ENCODE measurements around the gene KDM6A.

KDM6A gene

GRCh38 chrX:44931441-44931973 is 58.5 kb downstream of the KDM6A start:
- no peak for TF ChIP-seq CTCF (conservative IDR thresholded peaks at IDR 0.05; ENCODE audit: low read depth, low read length)
- Histone ChIP-seq H4K20me1 (ENCODE audit: insufficient read depth) (0 out of 2 replicates have a peak, but pooled peaks cover 4% of the 10 kb centered on the region), H3K4me2 (no peak overlapping the region), H3K27me3 (ENCODE audit: insufficient read depth, low read depth) (no peaks in the 10 kb centered on the region), H3K27ac (no peak overlapping the region), H3K9ac (no peak overlapping the region), H2AFZ (ENCODE audit: low read depth) (no peak overlapping the region), H3K4me3 (IDR thresholded peaks at IDR 0.05; ENCODE audit: insufficient read depth, low read depth, low read length) (no peak overlapping the region), H3K4me1 (ENCODE audit: low read depth, poor library complexity, severe bottlenecking) (no peaks in the 10 kb centered on the region), H3K36me3 (ENCODE audit: insufficient read depth) (no peaks in the 10 kb centered on the region), H3K79me2 (ENCODE audit: insufficient read depth, low read depth) (peaks cover 97% of the 10 kb centered on the region)

- H3K36me3 ChIP-seq (ENCODE audit: insufficient read depth): no peaks in the 10 kb centered on the region
- no peak overlapping the region for H3K4me2 ChIP-seq
- H3K27me3 ChIP-seq (ENCODE audit: insufficient read depth, low read depth): no peaks in the 10 kb centered on the region
- no peak overlapping the region for H3K27ac ChIP-seq
- H3K4me1 ChIP-seq (ENCODE audit: low read depth, poor library complexity, severe bottlenecking): peaks cover 6% of the 10 kb centered on the region
- H4K20me1 ChIP-seq (ENCODE audit: insufficient read depth): 0 out of 2 replicates have a peak, but pooled peaks cover 11% of the 10 kb centered on the region
- H2AFZ ChIP-seq (ENCODE audit: low read depth): no peak overlapping the region
- peaks cover 97% of the 10 kb centered on the region for H3K79me2 ChIP-seq (ENCODE audit: insufficient read depth, low read depth)
- TF ChIP-seq CTCF (conservative IDR thresholded peaks at IDR 0.05; ENCODE audit: low read depth, low read length): no peak
- no peak overlapping the region for H3K4me3 ChIP-seq (IDR thresholded peaks at IDR 0.05; ENCODE audit: insufficient read depth, low read depth, low read length)
- no peak overlapping the region for H3K9ac ChIP-seq
These were observed 62.2 kb downstream of the KDM6A start for GRCh38 chrX:44935172-44935571.

GRCh38 chrX:44935640-44936039 is 62.7 kb downstream of the KDM6A start:
- peaks cover 97% of the 10 kb centered on the region for H3K79me2 ChIP-seq (ENCODE audit: insufficient read depth, low read depth)
- no peak overlapping the region for H3K4me3 ChIP-seq (IDR thresholded peaks at IDR 0.05; ENCODE audit: insufficient read depth, low read depth, low read length)
- no peak for TF ChIP-seq CTCF (conservative IDR thresholded peaks at IDR 0.05; ENCODE audit: low read depth, low read length)
- 0 out of 2 replicates have a peak, but pooled peaks cover 7% of the 10 kb centered on the region for H4K20me1 ChIP-seq (ENCODE audit: insufficient read depth)
- H3K9ac ChIP-seq: no peak overlapping the region
- H3K4me2 ChIP-seq: no peak overlapping the region
- H3K27ac ChIP-seq: no peak overlapping the region
- H3K36me3 ChIP-seq (ENCODE audit: insufficient read depth): no peaks in the 10 kb centered on the region
- no peak overlapping the region for H2AFZ ChIP-seq (ENCODE audit: low read depth)
- H3K4me1 ChIP-seq (ENCODE audit: low read depth, poor library complexity, severe bottlenecking): peaks cover 6% of the 10 kb centered on the region
- no peaks in the 10 kb centered on the region for H3K27me3 ChIP-seq (ENCODE audit: insufficient read depth, low read depth)

GRCh38 chrX:44937606-44938005 is 64.6 kb downstream of the KDM6A start:
- Histone ChIP-seq H3K36me3 (ENCODE audit: insufficient read depth) (no peaks in the 10 kb centered on the region), H3K27ac (no peak overlapping the region), H3K79me2 (ENCODE audit: insufficient read depth, low read depth) (peaks cover 89% of the 10 kb centered on the region), H3K9ac (no peak overlapping the region), H4K20me1 (ENCODE audit: insufficient read depth) (0 out of 2 replicates have a peak, but pooled peaks cover 7% of the 10 kb centered on the region), H3K27me3 (ENCODE audit: insufficient read depth, low read depth) (no peaks in the 10 kb centered on the region), H3K4me1 (ENCODE audit: low read depth, poor library complexity, severe bottlenecking) (peaks cover 6% of the 10 kb centered on the region), H2AFZ (ENCODE audit: low read depth) (no peak overlapping the region), H3K4me2 (no peak overlapping the region), H3K4me3 (IDR thresholded peaks at IDR 0.05; ENCODE audit: insufficient read depth, low read depth, low read length) (no peak overlapping the region)
- no peak for TF ChIP-seq CTCF (conservative IDR thresholded peaks at IDR 0.05; ENCODE audit: low read depth, low read length)

Data from KMS-11 (cell line).